Activated CD4-positive, alpha-beta T cell treated with anti-CD3 and anti-CD28 coated beads, Interleukin-2, amount 50 U/mL, for 48 hours (primary cell): Measurements from ENCODE around the gene MCAT.

ENCODE experiments used
- DNase-seq, 2 experiments: peaks; one replicate each; pipeline ENCODE4 v3.0.0-alpha.2; 2020

Gene MCAT

GRCh38 chr22:43088984-43089717 is 54.0 kb downstream of the MCAT start, which contains the start of gene TTLL1:
Gene TTLL1 (minus strand): TSS chr22:43089391. CDS start chr22:43075586, 13,805 bp downstream.
- DNase-seq: peak; percentile 91 to 92

- DNase-seq: no peak
These were observed 54.6 kb downstream of the MCAT start for GRCh38 chr22:43088627-43088983.

- no peak for DNase-seq
These were observed 57.3 kb downstream of the MCAT start for GRCh38 chr22:43085658-43086606.
